DMS79 (cell line): ENCODE data around the gene TSC22D3.
"Not testable (repeated sequence)": the region's sequence is repeated elsewhere in the genome, so short reads cannot be mapped to it uniquely, and the experiment has no call there.

Source experiments
- DNase-seq: peaks from one replicate; lab custom pipeline; 2025; lab: John Stamatoyannopoulos, UW

TSC22D3 gene

GRCh38 chrX:107712231-107713202 is 63.1 kb downstream of the TSC22D3 start:
- DNase-seq, result no peak

GRCh38 chrX:107711521-107712181 is 63.9 kb downstream of the TSC22D3 start:
- DNase-seq, result no peak

GRCh38 chrX:107710617-107711391 is 64.8 kb downstream of the TSC22D3 start:
- DNase-seq, result no peak

- no peak for DNase-seq
These were observed 66.3 kb downstream of the TSC22D3 start for GRCh38 chrX:107709266-107709806.

- no peak for DNase-seq
These were observed 66.8 kb downstream of the TSC22D3 start for GRCh38 chrX:107708762-107709161.

- no peak for DNase-seq
These were observed 67.7 kb downstream of the TSC22D3 start for GRCh38 chrX:107707866-107708265.

- DNase-seq, result no peak
These were observed 69.3 kb downstream of the TSC22D3 start for GRCh38 chrX:107706309-107706708.

- DNase-seq, result no peak
These were observed 71.0 kb downstream of the TSC22D3 start for GRCh38 chrX:107704587-107704986.

GRCh38 chrX:107704181-107704580 is 71.4 kb downstream of the TSC22D3 start:
- no peak for DNase-seq

GRCh38 chrX:107701493-107702121 is 74.0 kb downstream of the TSC22D3 start:
- DNase-seq, result no peak

- no peak for DNase-seq
These were observed 74.8 kb downstream of the TSC22D3 start for GRCh38 chrX:107700790-107701189.

GRCh38 chrX:107700317-107700774 is 75.2 kb downstream of the TSC22D3 start:
- DNase-seq, result no peak

- no peak for DNase-seq
These were observed 76.0 kb downstream of the TSC22D3 start for GRCh38 chrX:107699616-107700015.

GRCh38 chrX:107691024-107691448 is 84.6 kb downstream of the TSC22D3 start:
- no peak for DNase-seq

GRCh38 chrX:107687445-107687844 is 88.1 kb downstream of the TSC22D3 start:
- no peak for DNase-seq

GRCh38 chrX:107686792-107687191 is 88.8 kb downstream of the TSC22D3 start:
- no peak for DNase-seq

- no peak for DNase-seq
These were observed 89.6 kb downstream of the TSC22D3 start for GRCh38 chrX:107686026-107686425.

- not testable (repeated sequence) for DNase-seq
These were observed 90.0 kb downstream of the TSC22D3 start for GRCh38 chrX:107685586-107685985.

- no peak for DNase-seq
These were observed 90.6 kb downstream of the TSC22D3 start for GRCh38 chrX:107684956-107685385.

- DNase-seq, result no peak
These were observed 91.7 kb downstream of the TSC22D3 start for GRCh38 chrX:107683931-107684330.

- DNase-seq, result no peak
These were observed 92.3 kb downstream of the TSC22D3 start for GRCh38 chrX:107683124-107683895.
